ENCODE data around the gene ENTREP3. TPM values are rescaled to one million over a fixed set of nuclear protein-coding genes. Genes with fewer than 3 reads are reported as not detected.

Gene ENTREP3
- total and polyA plus RNA-seq, 2 experiments from 2014 or later, result 39.5 to 59.2 TPM

GRCh38 chr1:155208541-155209311 is 46.6 kb downstream of the ENTREP3 start, which contains the start of gene MTX1:
MTX1 (plus strand) TSS chr1:155208695; CDS start chr1:155208805, 110 bp downstream.
- TF ChIP-seq CTCF (IDR thresholded peaks at IDR 0.05; ENCODE audit: low read depth, low read length), result no peak
- Histone ChIP-seq H3K4me3 (peak within 1 kb of the TSS; percentile 79), H3K27me3 (no peaks in the 10 kb centered on the region), H3K9me3 (ENCODE audit: low read depth) (no peaks in the 10 kb centered on the region), H3K27ac (peak within 1 kb of the TSS; percentile 97), H3K36me3 (no peaks in the 10 kb centered on the region), H3K4me1 (ENCODE audit: low read depth) (peaks cover 20% of the 10 kb centered on the region)
- peak; percentile 92 to 93 for DNase-seq (ENCODE audit: low read depth in 1 of 2, low spot score in 1 of 2)

DNA sequence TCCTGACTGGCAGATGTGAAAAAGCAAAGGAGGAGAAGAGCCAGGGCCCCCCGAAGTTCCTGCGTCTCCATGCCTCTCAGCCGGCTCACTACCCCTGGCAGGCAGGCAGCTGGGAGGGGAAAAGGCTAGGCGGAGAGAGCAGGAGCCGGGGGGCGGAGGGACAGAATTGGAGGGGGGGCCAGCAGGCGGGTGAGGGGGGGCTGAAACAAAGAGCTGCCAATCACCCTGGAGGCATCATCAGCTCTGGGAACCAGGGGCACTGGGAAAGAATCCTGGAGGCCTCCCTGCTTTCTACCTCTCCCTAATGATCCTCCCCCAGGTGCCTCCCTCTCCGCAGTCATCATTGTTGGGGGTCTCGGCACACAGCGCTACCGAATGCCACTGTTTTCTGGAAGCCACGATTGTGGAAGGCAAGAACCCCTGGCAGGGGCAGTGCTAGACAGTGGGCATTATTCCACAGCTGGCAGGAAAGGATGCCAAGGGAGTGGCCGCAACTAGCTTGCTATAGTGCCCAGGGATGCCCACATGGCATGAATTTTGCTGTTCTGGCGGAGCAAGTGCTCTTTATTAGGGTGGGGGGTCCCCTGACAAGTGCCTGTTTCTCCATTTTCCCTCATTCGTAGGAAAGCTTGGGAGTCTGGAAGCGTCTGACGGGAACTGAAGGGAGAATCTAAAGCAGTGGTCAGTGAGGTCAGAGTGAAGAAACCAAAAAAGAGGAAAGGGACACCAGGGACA is 47.3 kb downstream of the ENTREP3 start, which contains the start of gene THBS3:
Gene THBS3, minus strand, starts transcription at position 92 of the 735 bp plus-strand sequence. Its CDS starts 21 bp downstream, at position 71.
- DNase-seq (ENCODE audit: low read depth in 1 of 2, low spot score in 1 of 2), result peak in 1 of 2 donors; percentile 50
- H3K9me3 ChIP-seq (ENCODE audit: low read depth), result no peaks in the 10 kb centered on the region
- H3K4me3 ChIP-seq, result peak within 1 kb of the TSS; percentile 79
- H3K36me3 ChIP-seq, result no peaks in the 10 kb centered on the region
- H3K27me3 ChIP-seq, result no peaks in the 10 kb centered on the region
- peaks cover 20% of the 10 kb centered on the region for H3K4me1 ChIP-seq (ENCODE audit: low read depth)
- no peak for TF ChIP-seq CTCF (IDR thresholded peaks at IDR 0.05; ENCODE audit: low read depth, low read length)
- peak within 1 kb of the TSS; percentile 97 for H3K27ac ChIP-seq

GRCh38 chr1:155206891-155207805 is 48.1 kb downstream of the ENTREP3 start:
- no peaks in the 10 kb centered on the region for H3K36me3 ChIP-seq
- no peak overlapping the region for H3K4me3 ChIP-seq
- H3K27ac ChIP-seq, result peak overlapping the region; percentile 97
- DNase-seq (ENCODE audit: low read depth in 1 of 2, low spot score in 1 of 2), result peak; percentile 79 to 84
- H3K27me3 ChIP-seq, result no peaks in the 10 kb centered on the region
- H3K9me3 ChIP-seq (ENCODE audit: low read depth), result no peaks in the 10 kb centered on the region
- TF ChIP-seq CTCF (IDR thresholded peaks at IDR 0.05; ENCODE audit: low read depth, low read length), result peak; percentile 85
- peaks cover 20% of the 10 kb centered on the region for H3K4me1 ChIP-seq (ENCODE audit: low read depth)

GRCh38 chr1:155205969-155206593 is 49.2 kb downstream of the ENTREP3 start:
- Histone ChIP-seq H3K4me1 (ENCODE audit: low read depth) (peaks cover 20% of the 10 kb centered on the region), H3K27ac (no peak overlapping the region), H3K27me3 (no peaks in the 10 kb centered on the region), H3K36me3 (peaks cover 4% of the 10 kb centered on the region), H3K4me3 (no peak overlapping the region), H3K9me3 (ENCODE audit: low read depth) (no peaks in the 10 kb centered on the region)
- no peak for TF ChIP-seq CTCF (IDR thresholded peaks at IDR 0.05; ENCODE audit: low read depth, low read length)
- DNase-seq (ENCODE audit: low read depth in 1 of 2, low spot score in 1 of 2), result no peak

All from cardiac muscle cell (in vitro differentiated cells and primary cell).